SK-N-SH treated with all-trans-retinoic acid at 6 μM for 48 hours (cell line): ENCODE data around the gene NUMA1.

Experiments
- ATAC-seq: fragments of 200-7000 bp; cut with Tn5 transposase; 3 replicates; pipeline ENCODE4 v1.9.1; 2020; ENCODE audit warnings: mild to moderate bottlenecking, moderate library complexity
- ARNTL ChIP-seq: fragments of 450-650 bp; formaldehyde crosslinking; IDR thresholded peaks from 2 replicates; pipeline ENCODE4 v1.5.0; 2020; ENCODE audit warnings: low read depth, mild to moderate bottlenecking, moderate library complexity, borderline replicate concordance
- BACH2 ChIP-seq: fragments of 250-450 bp; sonication (Bioruptor Pico); IDR thresholded peaks from 2 replicates; pipeline ENCODE4 v1.9.0; 2021; ENCODE audit warnings: mild to moderate bottlenecking, borderline replicate concordance
- CSDC2 ChIP-seq: fragments of 250-450 bp; sonication (Bioruptor Pico); IDR thresholded peaks from 2 replicates; pipeline ENCODE4 v1.5.0; 2020; ENCODE audit warnings: mild to moderate bottlenecking, moderate library complexity
- ESRRG ChIP-seq: fragments of 250-450 bp; sonication (Bioruptor Pico); IDR thresholded peaks from 2 replicates; pipeline ENCODE4 v1.6.1; 2021; ENCODE audit warnings: mild to moderate bottlenecking
- GLIS3 ChIP-seq: fragments of 250-450 bp; sonication (Bioruptor Pico); IDR thresholded peaks from 2 replicates; pipeline ENCODE4 v1.5.0; 2020; ENCODE audit warnings: mild to moderate bottlenecking, moderate library complexity
- ISL1 ChIP-seq: fragments of 250-450 bp; sonication (Bioruptor Pico); IDR thresholded peaks from 2 replicates; pipeline ENCODE4 v2.1.2; 2022; ENCODE audit warnings: mild to moderate bottlenecking, moderate library complexity
- OSR1 ChIP-seq: fragments of 250-450 bp; sonication (Bioruptor Pico); IDR thresholded peaks from 2 replicates; pipeline ENCODE4 v1.8.0; 2022; ENCODE audit warnings: moderate library complexity, mild to moderate bottlenecking, inconsistent platforms
- PPARA ChIP-seq: fragments of 250-450 bp; sonication (Bioruptor Pico); IDR thresholded peaks from 2 replicates; pipeline ENCODE4 v1.5.0; 2020; ENCODE audit warnings: mild to moderate bottlenecking, borderline replicate concordance
- SNAI2 ChIP-seq: fragments of 250-450 bp; sonication (Bioruptor Pico); IDR thresholded peaks from 2 replicates; pipeline ENCODE4 v1.5.0; 2020; ENCODE audit warnings: mild to moderate bottlenecking, moderate library complexity
- TOX ChIP-seq: fragments of 250-450 bp; sonication (Bioruptor Pico); IDR thresholded peaks from 2 replicates; pipeline ENCODE4 v1.8.0; 2021; ENCODE audit warnings: mild to moderate bottlenecking, moderate library complexity, borderline replicate concordance
- ZC3H10 ChIP-seq: fragments of 250-450 bp; sonication (Bioruptor Pico); IDR thresholded peaks from 2 replicates; pipeline ENCODE4 v1.5.1; 2021; ENCODE audit warnings: mild to moderate bottlenecking, moderate library complexity
- ZFP3 ChIP-seq: fragments of 250-450 bp; sonication (Bioruptor Pico); IDR thresholded peaks from 2 replicates; pipeline ENCODE4 v1.5.0; 2020; ENCODE audit warnings: mild to moderate bottlenecking, moderate library complexity
- ZFP30 ChIP-seq: fragments of 450-650 bp; formaldehyde crosslinking; IDR thresholded peaks from 2 replicates; pipeline ENCODE4 v1.5.0; 2022; ENCODE audit warnings: mild to moderate bottlenecking, moderate library complexity
- ZNF70 ChIP-seq: fragments of 450-650 bp; formaldehyde crosslinking; IDR thresholded peaks from 2 replicates; pipeline ENCODE4 v1.5.0; 2020; ENCODE audit warnings: mild to moderate bottlenecking, moderate library complexity
- ZNF8 ChIP-seq: fragments of 450-650 bp; formaldehyde crosslinking; IDR thresholded peaks from 2 replicates; pipeline ENCODE4 v1.5.0; 2020; ENCODE audit warnings: mild to moderate bottlenecking, moderate library complexity
- TF ChIP-seq, protein P1 (sequence below): fragments of 250-450 bp; sonication (Bioruptor Pico); IDR thresholded peaks from 2 replicates; pipeline ENCODE4 v1.8.0; 2021; ENCODE audit warnings: low read depth, mild to moderate bottlenecking, moderate library complexity, borderline replicate concordance
- TF ChIP-seq, protein P2 (sequence below): fragments of 250-450 bp; sonication (Bioruptor Pico); IDR thresholded peaks from 2 replicates; pipeline ENCODE4 v1.5.0; 2020; ENCODE audit warnings: mild to moderate bottlenecking, moderate library complexity
- TF ChIP-seq, protein P3 (sequence below): fragments of 250-450 bp; sonication (Bioruptor Pico); IDR thresholded peaks from 2 replicates; pipeline ENCODE4 v1.8.0; 2020; ENCODE audit warnings: mild to moderate bottlenecking, moderate library complexity, borderline replicate concordance
- TF ChIP-seq, protein P4 (sequence below): fragments of 250-450 bp; sonication (Bioruptor Pico); IDR thresholded peaks from 2 replicates; pipeline ENCODE4 v1.5.1; 2020; ENCODE audit warnings: low read depth, mild to moderate bottlenecking, moderate library complexity
- TF ChIP-seq, protein P5 (sequence below): fragments of 250-450 bp; sonication (Bioruptor Pico); IDR thresholded peaks from 2 replicates; pipeline ENCODE4 v1.5.1; 2021; ENCODE audit warnings: mild to moderate bottlenecking, moderate library complexity

Gene NUMA1

DNA sequence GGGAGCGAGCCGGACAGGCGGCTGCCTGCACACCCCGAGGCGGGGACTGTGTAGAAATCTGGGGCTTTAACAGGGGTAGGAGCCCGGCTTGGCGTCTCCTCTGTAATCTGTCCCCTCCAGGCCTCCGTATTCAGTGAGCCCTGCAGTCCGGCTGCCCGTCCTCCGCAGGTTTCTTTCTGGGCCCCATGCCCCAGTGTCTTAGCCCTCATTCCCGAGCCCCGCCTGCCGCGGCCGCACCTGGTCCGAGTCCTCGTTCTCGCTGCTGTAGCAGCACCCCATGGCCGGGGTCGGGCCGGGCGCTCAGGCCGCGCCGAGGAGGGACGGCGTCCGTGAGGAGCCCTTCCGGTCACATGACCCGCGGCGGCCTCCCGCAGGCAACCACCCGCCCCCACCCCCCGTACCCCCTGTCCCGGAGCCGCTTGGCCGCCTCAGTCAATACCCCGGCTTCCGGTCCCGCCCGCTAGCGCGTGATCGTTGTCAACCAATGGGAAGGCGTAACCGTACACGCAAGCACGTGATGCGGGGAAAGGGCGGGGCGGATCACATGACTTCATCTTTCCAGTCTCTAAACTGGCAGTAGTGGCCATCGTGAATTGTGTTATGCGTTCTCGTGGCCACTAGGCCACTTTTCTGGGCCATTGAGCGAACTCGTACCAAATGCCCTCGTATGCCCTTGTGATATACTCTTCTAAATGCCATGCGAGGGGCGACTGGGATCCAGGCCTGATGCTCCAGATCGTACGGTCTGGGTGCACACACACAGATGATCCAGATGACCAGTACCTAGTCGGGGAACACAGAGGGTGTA, 22.8 kb upstream of the NUMA1 start, which contains the start of gene LAMTOR1:
TSS of gene LAMTOR1 (minus strand) at position 352 of the 808 bp plus-strand sequence. CDS start at position 279, 73 bp downstream.
- TF ChIP-seq CSDC2 (CRISPR knock-in tag) (peak; percentile 64; the same call in 1 of the 2 replicates), SNAI2 (CRISPR knock-in tag) (peak; percentile 88), ZNF8 (no peak), GLIS3 (CRISPR knock-in tag) (peak; percentile 86; the same call in 1 of the 2 replicates), TOX (CRISPR knock-in tag) (no peak), ESRRG (CRISPR knock-in tag) (no peak), OSR1 (CRISPR knock-in tag) (peak; percentile 62; the same call in 1 of the 2 replicates), ZFP30 (no peak; the same call in 1 of the 2 replicates), ZFP3 (CRISPR knock-in tag) (peak; percentile 68; the same call in 1 of the 2 replicates)
- TF ChIP-seq, protein P1, sequence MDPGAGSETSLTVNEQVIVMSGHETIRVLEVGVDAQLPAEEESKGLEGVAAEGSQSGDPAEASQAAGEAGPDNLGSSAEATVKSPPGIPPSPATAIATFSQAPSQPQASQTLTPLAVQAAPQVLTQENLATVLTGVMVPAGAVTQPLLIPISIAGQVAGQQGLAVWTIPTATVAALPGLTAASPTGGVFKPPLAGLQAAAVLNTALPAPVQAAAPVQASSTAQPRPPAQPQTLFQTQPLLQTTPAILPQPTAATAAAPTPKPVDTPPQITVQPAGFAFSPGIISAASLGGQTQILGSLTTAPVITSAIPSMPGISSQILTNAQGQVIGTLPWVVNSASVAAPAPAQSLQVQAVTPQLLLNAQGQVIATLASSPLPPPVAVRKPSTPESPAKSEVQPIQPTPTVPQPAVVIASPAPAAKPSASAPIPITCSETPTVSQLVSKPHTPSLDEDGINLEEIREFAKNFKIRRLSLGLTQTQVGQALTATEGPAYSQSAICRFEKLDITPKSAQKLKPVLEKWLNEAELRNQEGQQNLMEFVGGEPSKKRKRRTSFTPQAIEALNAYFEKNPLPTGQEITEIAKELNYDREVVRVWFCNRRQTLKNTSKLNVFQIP (CRISPR knock-in tag), result no peak
- TF ChIP-seq, protein P2, sequence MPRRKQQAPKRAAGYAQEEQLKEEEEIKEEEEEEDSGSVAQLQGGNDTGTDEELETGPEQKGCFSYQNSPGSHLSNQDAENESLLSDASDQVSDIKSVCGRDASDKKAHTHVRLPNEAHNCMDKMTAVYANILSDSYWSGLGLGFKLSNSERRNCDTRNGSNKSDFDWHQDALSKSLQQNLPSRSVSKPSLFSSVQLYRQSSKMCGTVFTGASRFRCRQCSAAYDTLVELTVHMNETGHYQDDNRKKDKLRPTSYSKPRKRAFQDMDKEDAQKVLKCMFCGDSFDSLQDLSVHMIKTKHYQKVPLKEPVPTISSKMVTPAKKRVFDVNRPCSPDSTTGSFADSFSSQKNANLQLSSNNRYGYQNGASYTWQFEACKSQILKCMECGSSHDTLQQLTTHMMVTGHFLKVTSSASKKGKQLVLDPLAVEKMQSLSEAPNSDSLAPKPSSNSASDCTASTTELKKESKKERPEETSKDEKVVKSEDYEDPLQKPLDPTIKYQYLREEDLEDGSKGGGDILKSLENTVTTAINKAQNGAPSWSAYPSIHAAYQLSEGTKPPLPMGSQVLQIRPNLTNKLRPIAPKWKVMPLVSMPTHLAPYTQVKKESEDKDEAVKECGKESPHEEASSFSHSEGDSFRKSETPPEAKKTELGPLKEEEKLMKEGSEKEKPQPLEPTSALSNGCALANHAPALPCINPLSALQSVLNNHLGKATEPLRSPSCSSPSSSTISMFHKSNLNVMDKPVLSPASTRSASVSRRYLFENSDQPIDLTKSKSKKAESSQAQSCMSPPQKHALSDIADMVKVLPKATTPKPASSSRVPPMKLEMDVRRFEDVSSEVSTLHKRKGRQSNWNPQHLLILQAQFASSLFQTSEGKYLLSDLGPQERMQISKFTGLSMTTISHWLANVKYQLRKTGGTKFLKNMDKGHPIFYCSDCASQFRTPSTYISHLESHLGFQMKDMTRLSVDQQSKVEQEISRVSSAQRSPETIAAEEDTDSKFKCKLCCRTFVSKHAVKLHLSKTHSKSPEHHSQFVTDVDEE (CRISPR knock-in tag), result peak; percentile 15
- TF ChIP-seq, all 23 proteins: peak for 6
- peak; percentile 96 for ATAC-seq

DNA sequence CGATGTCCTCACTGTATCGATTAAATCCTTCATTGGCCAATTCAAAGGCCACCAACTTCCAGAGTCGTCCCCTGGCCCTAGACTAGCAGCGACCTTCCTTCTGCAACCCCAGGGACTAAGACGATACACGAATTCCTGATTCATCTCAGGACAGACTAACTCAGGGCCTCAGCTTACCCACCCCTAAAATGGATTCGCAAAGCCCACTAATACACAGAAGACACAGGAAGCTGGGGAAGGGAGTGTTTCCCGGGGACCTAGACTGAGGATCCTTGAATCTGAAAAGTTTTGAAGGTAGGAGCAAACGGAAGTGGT, 22.2 kb upstream of the NUMA1 start:
- TF ChIP-seq ZFP3 (CRISPR knock-in tag), result 0 out of 2 replicates have a peak, but pooled peaks have one; percentile 49
- TF ChIP-seq, protein P3, sequence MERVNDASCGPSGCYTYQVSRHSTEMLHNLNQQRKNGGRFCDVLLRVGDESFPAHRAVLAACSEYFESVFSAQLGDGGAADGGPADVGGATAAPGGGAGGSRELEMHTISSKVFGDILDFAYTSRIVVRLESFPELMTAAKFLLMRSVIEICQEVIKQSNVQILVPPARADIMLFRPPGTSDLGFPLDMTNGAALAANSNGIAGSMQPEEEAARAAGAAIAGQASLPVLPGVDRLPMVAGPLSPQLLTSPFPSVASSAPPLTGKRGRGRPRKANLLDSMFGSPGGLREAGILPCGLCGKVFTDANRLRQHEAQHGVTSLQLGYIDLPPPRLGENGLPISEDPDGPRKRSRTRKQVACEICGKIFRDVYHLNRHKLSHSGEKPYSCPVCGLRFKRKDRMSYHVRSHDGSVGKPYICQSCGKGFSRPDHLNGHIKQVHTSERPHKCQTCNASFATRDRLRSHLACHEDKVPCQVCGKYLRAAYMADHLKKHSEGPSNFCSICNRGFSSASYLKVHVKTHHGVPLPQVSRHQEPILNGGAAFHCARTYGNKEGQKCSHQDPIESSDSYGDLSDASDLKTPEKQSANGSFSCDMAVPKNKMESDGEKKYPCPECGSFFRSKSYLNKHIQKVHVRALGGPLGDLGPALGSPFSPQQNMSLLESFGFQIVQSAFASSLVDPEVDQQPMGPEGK (CRISPR knock-in tag), result no peak
- TF ChIP-seq ISL1, result no peak
- no peak for ATAC-seq

DNA sequence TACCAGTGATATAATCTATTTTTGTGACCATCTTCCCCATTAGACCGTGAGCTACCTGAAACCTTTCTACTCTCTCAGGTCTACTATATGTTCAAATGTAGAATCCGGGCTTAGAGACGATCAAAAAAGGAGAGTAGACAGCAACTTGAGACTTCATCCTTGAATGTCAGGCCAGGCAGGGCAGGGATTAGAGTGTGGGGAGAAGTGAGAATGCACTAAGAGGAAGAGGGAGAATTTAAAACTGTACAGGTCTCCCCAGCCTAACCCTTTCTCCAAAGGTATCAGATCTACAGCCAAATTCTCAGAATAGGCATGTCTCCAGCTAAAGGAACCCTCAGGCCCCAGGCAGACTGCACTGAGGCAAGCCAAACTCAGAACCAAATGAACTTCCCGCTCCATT, 21.8 kb upstream of the NUMA1 start:
- TF ChIP-seq ZFP3 (CRISPR knock-in tag) (no peak), ZNF70 (CRISPR knock-in tag) (no peak), ZNF8 (no peak), GLIS3 (CRISPR knock-in tag) (no peak), SNAI2 (CRISPR knock-in tag) (no peak), ZC3H10 (CRISPR knock-in tag) (no peak), ISL1 (no peak), TOX (CRISPR knock-in tag) (no peak), OSR1 (CRISPR knock-in tag) (no peak), PPARA (no peak)
- TF ChIP-seq, protein P4, sequence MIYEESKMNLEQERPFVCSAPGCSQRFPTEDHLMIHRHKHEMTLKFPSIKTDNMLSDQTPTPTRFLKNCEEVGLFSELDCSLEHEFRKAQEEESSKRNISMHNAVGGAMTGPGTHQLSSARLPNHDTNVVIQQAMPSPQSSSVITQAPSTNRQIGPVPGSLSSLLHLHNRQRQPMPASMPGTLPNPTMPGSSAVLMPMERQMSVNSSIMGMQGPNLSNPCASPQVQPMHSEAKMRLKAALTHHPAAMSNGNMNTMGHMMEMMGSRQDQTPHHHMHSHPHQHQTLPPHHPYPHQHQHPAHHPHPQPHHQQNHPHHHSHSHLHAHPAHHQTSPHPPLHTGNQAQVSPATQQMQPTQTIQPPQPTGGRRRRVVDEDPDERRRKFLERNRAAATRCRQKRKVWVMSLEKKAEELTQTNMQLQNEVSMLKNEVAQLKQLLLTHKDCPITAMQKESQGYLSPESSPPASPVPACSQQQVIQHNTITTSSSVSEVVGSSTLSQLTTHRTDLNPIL, result no peak
- TF ChIP-seq, protein P5, sequence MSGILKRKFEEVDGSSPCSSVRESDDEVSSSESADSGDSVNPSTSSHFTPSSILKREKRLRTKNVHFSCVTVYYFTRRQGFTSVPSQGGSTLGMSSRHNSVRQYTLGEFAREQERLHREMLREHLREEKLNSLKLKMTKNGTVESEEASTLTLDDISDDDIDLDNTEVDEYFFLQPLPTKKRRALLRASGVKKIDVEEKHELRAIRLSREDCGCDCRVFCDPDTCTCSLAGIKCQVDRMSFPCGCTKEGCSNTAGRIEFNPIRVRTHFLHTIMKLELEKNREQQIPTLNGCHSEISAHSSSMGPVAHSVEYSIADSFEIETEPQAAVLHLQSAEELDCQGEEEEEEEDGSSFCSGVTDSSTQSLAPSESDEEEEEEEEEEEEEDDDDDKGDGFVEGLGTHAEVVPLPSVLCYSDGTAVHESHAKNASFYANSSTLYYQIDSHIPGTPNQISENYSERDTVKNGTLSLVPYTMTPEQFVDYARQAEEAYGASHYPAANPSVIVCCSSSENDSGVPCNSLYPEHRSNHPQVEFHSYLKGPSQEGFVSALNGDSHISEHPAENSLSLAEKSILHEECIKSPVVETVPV, result no peak
- no peak for ATAC-seq

DNA sequence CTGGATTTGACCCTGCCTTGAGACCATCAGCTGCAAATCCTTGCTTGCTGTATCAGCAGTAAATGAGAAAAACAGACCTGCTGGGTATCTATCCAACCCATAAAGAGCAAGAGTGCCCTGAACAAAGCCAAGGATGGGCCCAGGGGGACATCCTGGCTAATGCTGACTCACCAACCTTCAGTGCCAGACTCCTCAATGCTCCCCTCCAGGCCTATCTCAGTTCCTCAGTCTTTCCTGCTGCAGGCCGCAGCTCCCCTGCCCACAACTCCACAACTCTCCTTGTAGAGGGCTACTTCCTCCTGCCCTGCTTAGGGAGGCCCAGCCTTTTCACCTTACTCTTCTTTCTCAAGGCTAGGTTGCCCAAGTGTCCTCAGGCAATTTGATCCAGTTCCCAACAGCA, 20.1 kb upstream of the NUMA1 start:
- no peak for ATAC-seq
- TF ChIP-seq ZNF8 (no peak), ARNTL (CRISPR knock-in tag) (no peak), ZFP30 (no peak), ZFP3 (CRISPR knock-in tag) (no peak), PPARA (no peak), BACH2 (CRISPR knock-in tag) (no peak), ISL1 (no peak), CSDC2 (CRISPR knock-in tag) (no peak), ESRRG (CRISPR knock-in tag) (no peak), TOX (CRISPR knock-in tag) (no peak), SNAI2 (CRISPR knock-in tag) (no peak), OSR1 (CRISPR knock-in tag) (no peak)
- TF ChIP-seq, protein P3 (CRISPR knock-in tag), result no peak
- TF ChIP-seq, protein P4, result no peak
